NCI-H226 (cell line): ENCODE data around the gene NFAT5.

ENCODE experiments used
- DNase-seq: peaks from one replicate; pipeline ENCODE4 v3.0.0-alpha.2; 2015

Gene NFAT5

GRCh38 chr16:69747115-69747514, 181.3 kb downstream of the NFAT5 start:
- DNase-seq, result no peak

- DNase-seq, result no peak
Observed at GRCh38 chr16:69748694-69749345, 183.1 kb downstream of the NFAT5 start.

DNA sequence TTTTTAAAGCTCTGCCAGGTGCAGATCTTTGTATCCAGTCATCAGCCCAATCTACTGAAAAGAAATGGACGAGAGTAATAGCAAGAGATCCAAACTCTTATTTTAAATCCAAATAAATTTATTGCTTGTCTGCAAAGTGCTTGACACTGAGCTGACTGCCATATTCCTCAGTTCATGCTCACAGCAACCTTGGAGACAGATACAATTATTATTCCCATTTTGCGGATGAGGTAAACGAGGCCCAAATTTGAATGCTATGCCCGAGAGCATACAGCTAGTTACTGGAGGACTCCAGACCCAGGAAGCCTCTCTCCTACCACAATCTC, 188.3 kb downstream of the NFAT5 start:
- no peak for DNase-seq
